GM06990 (cell line): ENCODE results near the gene CRADD.

ENCODE experiments used
- DNase-seq: peaks from one replicate; pipeline ENCODE4 v3.0.0-alpha.2; 2011; ENCODE audit not compliant: insufficient read length; ENCODE audit errors: extremely low read depth
- H3K27me3 ChIP-seq: replicated peaks from 2 replicates; pipeline ENCODE4 v1.6.0; 2011; ENCODE audit warnings: low read length; ENCODE audit not compliant: control insufficient read depth, insufficient read depth
- H3K36me3 ChIP-seq: 2 replicates; pipeline ENCODE4 v1.5.1; 2011; ENCODE audit warnings: low read length; ENCODE audit not compliant: control insufficient read depth, insufficient read depth
- H3K4me3 ChIP-seq: replicated peaks from 2 replicates; pipeline ENCODE4 v1.5.1; 2011; ENCODE audit warnings: low read depth, mild to moderate bottlenecking, control low read depth, low read length
- CTCF ChIP-seq: IDR thresholded peaks from 2 replicates; pipeline ENCODE4 v1.5.1; 2011; ENCODE audit warnings: low read length, control low read depth, mild to moderate bottlenecking, inconsistent platforms; ENCODE audit not compliant: insufficient read depth, poor library complexity, severe bottlenecking

Gene CRADD

GRCh38 chr12:93823616-93824391 is 146.6 kb downstream of the CRADD start:
- no peak overlapping the region for H3K4me3 ChIP-seq
- DNase-seq: no peak
- H3K36me3 ChIP-seq: no peaks in the 10 kb centered on the region
- no peak for TF ChIP-seq CTCF
- H3K27me3 ChIP-seq: no peaks in the 10 kb centered on the region; the same call in 1 of the 2 replicates

GRCh38 chr12:93824514-93825500 is 147.6 kb downstream of the CRADD start:
- Histone ChIP-seq H3K27me3 (no peaks in the 10 kb centered on the region; the same call in 1 of the 2 replicates), H3K36me3 (no peaks in the 10 kb centered on the region), H3K4me3 (no peak overlapping the region)
- no peak for TF ChIP-seq CTCF
- no peak for DNase-seq

GRCh38 chr12:93825501-93825888 is 148.3 kb downstream of the CRADD start:
- Histone ChIP-seq H3K4me3 (no peak overlapping the region), H3K36me3 (no peaks in the 10 kb centered on the region), H3K27me3 (no peaks in the 10 kb centered on the region; the same call in 1 of the 2 replicates)
- DNase-seq: no peak
- no peak for TF ChIP-seq CTCF

- H3K27me3 ChIP-seq: no peaks in the 10 kb centered on the region; the same call in 1 of the 2 replicates
- no peak overlapping the region for H3K4me3 ChIP-seq
- no peaks in the 10 kb centered on the region for H3K36me3 ChIP-seq
- DNase-seq: no peak
- no peak for TF ChIP-seq CTCF
Measured at GRCh38 chr12:93825931-93826555, 148.9 kb downstream of the CRADD start.

GRCh38 chr12:93827179-93827578 is 150.0 kb downstream of the CRADD start:
- no peak for TF ChIP-seq CTCF
- Histone ChIP-seq H3K36me3 (no peaks in the 10 kb centered on the region), H3K4me3 (no peak overlapping the region), H3K27me3 (no peaks in the 10 kb centered on the region; the same call in 1 of the 2 replicates)
- no peak for DNase-seq
